Fibroblast of lung (primary cell): Measurements from ENCODE around the gene MARCHF6. TPM values are rescaled to one million over a fixed set of nuclear protein-coding genes. Genes with fewer than 3 reads are reported as not detected.
"Not testable (repeated sequence)": the region's sequence is repeated elsewhere in the genome, so short reads cannot be mapped to it uniquely, and the experiment has no call there.

Experiments
- DNase-seq, 2 donors: peaks; one replicate each; pipeline versions ENCODE4 v3.0.0 to v3.0.0-alpha.2; 2010; ENCODE audit warnings: low read depth in 2 of 2
- H2AFZ ChIP-seq: 2 replicates; pipeline ENCODE4 v1.5.1; 2012; ENCODE audit warnings: low read length, control low read depth, inconsistent platforms
- H3K27ac ChIP-seq: 2 replicates; pipeline ENCODE4 v1.5.1; 2011; ENCODE audit warnings: low read length, control low read depth; ENCODE audit not compliant: insufficient read depth
- H3K27me3 ChIP-seq: 2 replicates; pipeline ENCODE4 v1.5.1; 2011; ENCODE audit warnings: mild to moderate bottlenecking, low read length; ENCODE audit not compliant: control insufficient read depth, insufficient read depth
- H3K36me3 ChIP-seq: 2 replicates; pipeline ENCODE4 v1.5.1; 2011; ENCODE audit warnings: low read length; ENCODE audit not compliant: control insufficient read depth, insufficient read depth
- H3K4me1 ChIP-seq: 2 replicates; pipeline ENCODE4 v1.5.1; 2011; ENCODE audit warnings: low read length; ENCODE audit not compliant: control insufficient read depth, insufficient read depth; ENCODE audit errors: extremely low read depth
- H3K4me2 ChIP-seq: 2 replicates; pipeline ENCODE4 v1.5.1; 2011; ENCODE audit warnings: low read length, control low read depth; ENCODE audit not compliant: insufficient read depth; ENCODE audit errors: extremely low read depth
- H3K4me3 ChIP-seq, 4 experiments: fragments of 200-600 bp in 1 of 4; sonication (generic) in 1 of 4; replicated peaks in 1 of 4; 2 replicates each; pipeline ENCODE4 v1.5.1; 2011 to 2016; ENCODE audit warnings: low read length in 4 of 4, low read depth in 3 of 4, mild to moderate bottlenecking in 3 of 4, control low read depth in 2 of 4, inconsistent platforms in 1 of 4, mixed read lengths in 1 of 4; ENCODE audit not compliant: insufficient read depth in 1 of 4; ENCODE audit errors: control extremely low read depth in 1 of 4
- H3K79me2 ChIP-seq: 2 replicates; pipeline ENCODE4 v1.5.1; 2012; ENCODE audit warnings: mild to moderate bottlenecking, low read length, inconsistent platforms; ENCODE audit not compliant: control insufficient read depth, insufficient read depth
- H3K9ac ChIP-seq: 2 replicates; pipeline ENCODE4 v1.5.1; 2011; ENCODE audit warnings: mild to moderate bottlenecking, low read length, control low read depth; ENCODE audit not compliant: insufficient read depth
- H3K9me3 ChIP-seq: 2 replicates; pipeline ENCODE4 v1.5.1; 2012; ENCODE audit warnings: low read depth, low read length; ENCODE audit not compliant: control insufficient read depth, insufficient read depth
- H4K20me1 ChIP-seq: 2 replicates; pipeline ENCODE4 v1.5.1; 2011; ENCODE audit warnings: low read length; ENCODE audit not compliant: control insufficient read depth, insufficient read depth; ENCODE audit errors: extremely low read depth
- CTCF ChIP-seq, 2 donors: IDR thresholded peaks in 1 of 2; conservative IDR thresholded peaks in 1 of 2; 1 replicate in 1 of 2; 2 replicates in 1 of 2; pipeline ENCODE4 v1.5.1; 2011 to 2012; ENCODE audit warnings: low read length in 2 of 2, control low read depth in 1 of 2, inconsistent platforms in 1 of 2, low read depth in 1 of 2, mild to moderate bottlenecking in 1 of 2
- EZH2 ChIP-seq: IDR thresholded peaks from 2 replicates; pipeline ENCODE4 v1.5.1; 2012; ENCODE audit warnings: low read length, control low read depth, mild to moderate bottlenecking; ENCODE audit errors: missing control alignments
- polyA plus RNA-seq, 2 donors: library from polyadenylated mRNA; depleted of rRNA in 1 of 2; stranded (reverse) in 1 of 2; unstranded in 1 of 2; fragments of >200 nt; gene quantifications; 2 replicates each; pipeline ENCODE4 v1.2.1, GENCODE V29; 2011 to 2012; ENCODE audit warnings: missing spikeins in 1 of 2
- total RNA-seq: library from RNA; depleted of rRNA; stranded (reverse); fragments of >200 nt; gene quantifications from 2 replicates; pipeline ENCODE4 v1.2.1, GENCODE V29; 2014

Gene MARCHF6
- total and polyA plus RNA-seq, 2 donors (not counting 1 experiment from before 2014, with no cell fraction given), result 67.9 to 142 TPM

GRCh38 chr5:10374046-10375022 lies 20.8 kb downstream of the MARCHF6 start:
- Histone ChIP-seq H3K4me3 (no peak overlapping the region), H3K9ac (no peak overlapping the region), H3K4me2 (no peak overlapping the region), H3K79me2 (peaks cover 73% of the 10 kb centered on the region), H4K20me1 (peaks cover 2% of the 10 kb centered on the region), H3K9me3 (no peaks in the 10 kb centered on the region), H3K27ac (no peak overlapping the region), H2AFZ (no peak overlapping the region), H3K27me3 (no peaks in the 10 kb centered on the region), H3K4me1 (peaks cover 3% of the 10 kb centered on the region), H3K36me3 (no peaks in the 10 kb centered on the region)
- no peak for TF ChIP-seq CTCF (conservative IDR thresholded peaks at IDR 0.05 in 1 of 2, IDR thresholded peaks at IDR 0.05 in 1 of 2; ENCODE audit: low read depth in 1 of 2, low read length in 2 of 2)
- no peak for TF ChIP-seq EZH2
- peak in 1 of 2 donors; percentile 40 for DNase-seq

- not testable (repeated sequence) for H3K36me3 ChIP-seq, H4K20me1 ChIP-seq, H2AFZ ChIP-seq, H3K4me2 ChIP-seq, H3K27ac ChIP-seq, H3K9ac ChIP-seq, H3K27me3 ChIP-seq, H3K4me1 ChIP-seq, H3K9me3 ChIP-seq, H3K4me3 ChIP-seq, DNase-seq
- H3K79me2 ChIP-seq, result peaks cover 65% of the 10 kb centered on the region
These were observed 21.7 kb downstream of the MARCHF6 start for GRCh38 chr5:10375146-10375545.

GRCh38 chr5:10376544-10376943 lies 23.0 kb downstream of the MARCHF6 start:
- no peak overlapping the region for H3K27ac ChIP-seq
- H3K9ac ChIP-seq, result no peak overlapping the region
- H3K27me3 ChIP-seq, result no peaks in the 10 kb centered on the region
- no peak for DNase-seq
- H3K4me2 ChIP-seq, result no peak overlapping the region
- peaks cover 58% of the 10 kb centered on the region for H3K79me2 ChIP-seq
- peaks cover 2% of the 10 kb centered on the region for H4K20me1 ChIP-seq
- H3K9me3 ChIP-seq, result no peaks in the 10 kb centered on the region
- no peak overlapping the region for H2AFZ ChIP-seq
- peaks cover 3% of the 10 kb centered on the region for H3K4me1 ChIP-seq
- H3K4me3 ChIP-seq, result no peak overlapping the region
- no peaks in the 10 kb centered on the region for H3K36me3 ChIP-seq
- TF ChIP-seq EZH2, result no peak
- TF ChIP-seq CTCF (conservative IDR thresholded peaks at IDR 0.05 in 1 of 2, IDR thresholded peaks at IDR 0.05 in 1 of 2; ENCODE audit: low read depth in 1 of 2, low read length in 2 of 2), result no peak
